Parathyroid adenoma (tissue), 2 donors: ENCODE data around the gene PDIA2.

Source experiments
- H2AFZ ChIP-seq: fragments of 300-600 bp; sonication (generic); one replicate; pipeline ENCODE4 v1.7.0; 2017; ENCODE audit warnings: antibody characterized with exemption, mild to moderate bottlenecking
- H3K27ac ChIP-seq: fragments of 300-600 bp; sonication (generic); one replicate; pipeline ENCODE4 v1.7.0; 2017
- H3K27me3 ChIP-seq: fragments of 300-600 bp; sonication (generic); one replicate; pipeline ENCODE4 v1.7.0; 2017; ENCODE audit warnings: low read length; ENCODE audit not compliant: control insufficient read depth, insufficient read depth
- H3K36me3 ChIP-seq: fragments of 300-600 bp; sonication (generic); one replicate; pipeline ENCODE4 v1.7.0; 2017; ENCODE audit warnings: low read length; ENCODE audit not compliant: control insufficient read depth, insufficient read depth
- H3K4me1 ChIP-seq: fragments of 300-600 bp; sonication (generic); one replicate; pipeline ENCODE4 v1.7.0; 2017; ENCODE audit warnings: control low read depth
- H3K4me2 ChIP-seq: fragments of 300-600 bp; sonication (generic); one replicate; pipeline ENCODE4 v1.7.0; 2017; ENCODE audit warnings: low read length
- H3K4me3 ChIP-seq: fragments of 300-600 bp; sonication (generic); one replicate; pipeline ENCODE4 v1.7.0; 2017; ENCODE audit warnings: low read depth, low read length
- H3K79me2 ChIP-seq: fragments of 300-600 bp; sonication (generic); one replicate; pipeline ENCODE4 v1.7.0; 2017; ENCODE audit warnings: control low read depth
- H3K9ac ChIP-seq: fragments of 300-600 bp; sonication (generic); one replicate; pipeline ENCODE4 v1.7.0; 2017; ENCODE audit warnings: mild to moderate bottlenecking
- H3K9me3 ChIP-seq: fragments of 300-600 bp; sonication (generic); one replicate; pipeline ENCODE4 v1.7.0; 2017; ENCODE audit warnings: low read length; ENCODE audit not compliant: control insufficient read depth
- CTCF ChIP-seq: fragments of 300-600 bp; sonication (generic); IDR thresholded peaks from one replicate; pipeline ENCODE4 v1.7.0; 2017; ENCODE audit warnings: antibody characterized with exemption, mild to moderate bottlenecking
- donor health status: primary hyperparathyroidism.

Gene PDIA2

GRCh38 chr16:281660-282255, 1.2 kb upstream of the PDIA2 start:
- H3K79me2 ChIP-seq = no peaks in the 10 kb centered on the region
- H3K4me3 ChIP-seq = no peak overlapping the region
- H3K9me3 ChIP-seq = no peaks in the 10 kb centered on the region
- H3K27me3 ChIP-seq = no peaks in the 10 kb centered on the region
- no peak overlapping the region for H3K4me2 ChIP-seq
- H3K4me1 ChIP-seq = no peaks in the 10 kb centered on the region
- H3K9ac ChIP-seq = no peak overlapping the region
- no peak overlapping the region for H3K27ac ChIP-seq
- no peak overlapping the region for H2AFZ ChIP-seq
- TF ChIP-seq CTCF = no peak
- H3K36me3 ChIP-seq = no peaks in the 10 kb centered on the region

- H3K36me3 ChIP-seq = no peaks in the 10 kb centered on the region
- no peak overlapping the region for H3K27ac ChIP-seq
- H3K9ac ChIP-seq = no peak overlapping the region
- no peaks in the 10 kb centered on the region for H3K4me1 ChIP-seq
- H3K27me3 ChIP-seq = no peaks in the 10 kb centered on the region
- H3K79me2 ChIP-seq = no peaks in the 10 kb centered on the region
- no peak overlapping the region for H2AFZ ChIP-seq
- no peak overlapping the region for H3K4me3 ChIP-seq
- H3K4me2 ChIP-seq = no peak overlapping the region
- no peak for TF ChIP-seq CTCF
- no peaks in the 10 kb centered on the region for H3K9me3 ChIP-seq
Observed at GRCh38 chr16:282491-282890, 473 bp upstream of the PDIA2 start.

GRCh38 chr16:284204-285120, 1.5 kb downstream of the PDIA2 start:
- no peaks in the 10 kb centered on the region for H3K36me3 ChIP-seq
- no peak overlapping the region for H2AFZ ChIP-seq
- no peaks in the 10 kb centered on the region for H3K9me3 ChIP-seq
- no peaks in the 10 kb centered on the region for H3K79me2 ChIP-seq
- TF ChIP-seq CTCF = no peak
- no peaks in the 10 kb centered on the region for H3K27me3 ChIP-seq
- no peak overlapping the region for H3K9ac ChIP-seq
- no peaks in the 10 kb centered on the region for H3K4me1 ChIP-seq
- H3K4me2 ChIP-seq = no peak overlapping the region
- H3K27ac ChIP-seq = no peak overlapping the region
- H3K4me3 ChIP-seq = no peak overlapping the region

- Histone ChIP-seq H3K79me2 (no peaks in the 10 kb centered on the region), H3K27me3 (no peaks in the 10 kb centered on the region), H3K4me1 (no peaks in the 10 kb centered on the region), H3K9ac (no peak overlapping the region), H2AFZ (no peak overlapping the region), H3K9me3 (no peaks in the 10 kb centered on the region), H3K4me2 (no peak overlapping the region), H3K36me3 (no peaks in the 10 kb centered on the region), H3K4me3 (no peak overlapping the region), H3K27ac (no peak overlapping the region)
- no peak for TF ChIP-seq CTCF
Observed at GRCh38 chr16:285146-286055, 2.4 kb downstream of the PDIA2 start.
